ENCODE measurements around the gene TNNC1.

Gene TNNC1

DNA sequence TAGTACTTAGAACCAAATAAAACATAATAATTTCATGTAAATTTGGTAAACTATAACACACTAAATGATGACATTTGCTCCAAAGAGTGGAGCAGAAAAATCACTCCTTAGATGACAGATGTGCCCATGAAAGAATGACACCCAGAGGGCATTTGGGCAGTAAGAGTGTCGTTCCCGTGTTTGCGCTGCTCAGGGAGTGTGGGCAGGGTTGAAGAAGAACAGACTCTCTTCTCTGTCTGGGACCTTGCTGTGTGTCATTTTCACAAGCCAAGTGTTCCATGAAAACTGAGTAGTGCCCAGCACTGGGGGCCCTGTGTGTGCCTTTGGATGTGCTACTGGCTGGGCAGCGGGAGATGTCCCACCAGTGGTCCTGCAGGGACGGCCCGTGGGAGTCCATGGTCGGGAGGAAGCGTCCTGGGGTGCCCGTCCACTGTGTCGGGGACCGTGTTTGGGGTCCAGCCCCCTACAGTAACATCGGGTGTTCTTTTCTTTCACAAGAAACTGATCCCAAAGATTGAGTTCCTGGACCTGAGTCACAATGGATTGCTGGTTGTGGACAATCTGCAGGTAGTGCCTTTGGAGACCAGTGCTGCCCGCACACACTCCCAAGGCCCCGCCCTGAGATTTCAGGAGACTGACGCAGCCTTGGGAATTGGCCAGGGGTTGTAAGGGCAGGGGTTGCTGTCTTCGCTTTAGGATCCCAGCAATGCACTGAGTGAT lies 23.4 kb upstream of the TNNC1 start:
- Histone ChIP-seq H3K4me1 (ENCODE audit: control insufficient read depth in 1 of 2, insufficient read depth in 2 of 2, low read length in 2 of 2) (no peaks in the 10 kb centered on the region), H3K36me3 (ENCODE audit: control insufficient read depth in 1 of 2, insufficient read depth in 2 of 2, low read length in 2 of 2) (peaks cover 70 to 92% of the 10 kb centered on the region in 2 donors), H3K9ac (ENCODE audit: low read depth in 1 of 2, low read length in 2 of 2) (no peak overlapping the region), H3K27ac (ENCODE audit: low read depth, low read length) (no peak overlapping the region), H3K9me3 (ENCODE audit: control insufficient read depth in 1 of 2, low read length in 2 of 2) (no peaks in the 10 kb centered on the region), H3K4me3 (ENCODE audit: low read depth in 1 of 2, low read length in 2 of 2) (no peak overlapping the region), H3K27me3 (ENCODE audit: control insufficient read depth in 1 of 2, insufficient read depth in 2 of 2, low read length in 2 of 2) (no peaks in the 10 kb centered on the region)

DNA sequence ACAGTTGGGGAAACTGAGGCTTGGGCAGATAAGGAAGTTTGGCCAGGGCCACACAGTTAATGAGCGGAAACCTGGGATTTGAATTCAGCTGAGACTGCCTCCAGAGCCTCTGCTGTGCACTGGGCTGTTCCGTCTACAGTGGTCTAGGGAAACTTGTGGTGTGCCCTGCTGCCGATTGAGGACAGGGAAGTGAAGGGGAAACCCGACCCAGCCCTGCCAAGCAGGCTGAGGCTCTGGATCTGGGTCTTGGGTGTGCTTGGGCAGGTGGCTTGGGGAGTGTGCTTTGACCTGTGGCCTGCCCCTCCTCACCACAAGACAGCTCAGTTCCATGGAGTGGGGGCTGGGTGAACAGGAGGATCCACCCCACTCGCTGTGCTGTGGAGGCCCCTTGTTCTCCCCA lies 19.2 kb upstream of the TNNC1 start:
- H3K27ac ChIP-seq (ENCODE audit: low read depth, low read length): no peak overlapping the region

DNA sequence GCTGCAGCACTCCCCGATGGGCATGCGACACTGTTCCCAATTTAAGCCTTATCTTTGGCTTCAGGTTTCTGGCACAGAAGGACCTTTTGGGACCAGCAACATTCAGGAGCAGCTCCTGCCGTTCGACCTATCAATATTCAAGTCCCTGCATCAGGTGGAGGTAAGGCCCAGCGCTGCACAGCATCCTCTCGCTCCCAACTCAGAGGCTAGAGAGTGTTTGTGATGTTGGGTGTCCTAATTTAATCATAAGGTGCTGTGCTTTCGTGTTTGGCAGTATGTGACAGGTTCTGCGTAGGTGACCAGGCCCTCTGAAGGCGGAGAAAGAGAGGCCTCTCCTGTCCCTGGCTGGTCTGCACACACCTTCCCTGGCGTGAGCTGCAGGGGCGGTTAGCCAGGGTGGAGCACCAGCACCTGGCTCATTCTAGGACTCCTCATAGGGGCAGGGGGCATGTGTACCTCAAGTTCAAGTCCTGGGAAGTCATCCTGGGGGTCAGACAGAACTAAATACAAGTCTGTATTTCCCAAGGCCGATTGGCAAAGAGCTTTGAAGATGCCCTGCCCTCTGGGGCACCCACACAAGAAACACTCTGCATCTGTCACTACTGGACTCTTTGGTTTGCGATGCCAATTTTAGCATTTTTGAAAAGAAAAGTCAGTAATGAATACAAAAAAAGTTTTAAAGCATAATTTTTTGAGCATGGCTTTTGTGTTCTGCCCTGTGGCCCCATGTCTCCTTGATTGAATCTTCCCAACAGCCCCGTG lies 18.6 kb upstream of the TNNC1 start:
- Histone ChIP-seq H3K4me3 (ENCODE audit: low read depth in 1 of 2, low read length in 2 of 2) (no peak overlapping the region), H3K9ac (ENCODE audit: low read depth in 1 of 2, low read length in 2 of 2) (no peak overlapping the region), H3K36me3 (ENCODE audit: control insufficient read depth in 1 of 2, insufficient read depth in 2 of 2, low read length in 2 of 2) (peaks cover 29 to 69% of the 10 kb centered on the region in 2 donors), H3K4me1 (ENCODE audit: control insufficient read depth in 1 of 2, insufficient read depth in 2 of 2, low read length in 2 of 2) (peaks cover 0 to under 1% of the 10 kb centered on the region in 2 donors), H3K27me3 (ENCODE audit: control insufficient read depth in 1 of 2, insufficient read depth in 2 of 2, low read length in 2 of 2) (no peaks in the 10 kb centered on the region), H3K27ac (ENCODE audit: low read depth, low read length) (no peak overlapping the region), H3K9me3 (ENCODE audit: control insufficient read depth in 1 of 2, low read length in 2 of 2) (no peaks in the 10 kb centered on the region)

More for the DNA sequence above, 19.2 kb upstream of the TNNC1 start:
- Histone ChIP-seq H3K9me3 (ENCODE audit: control insufficient read depth in 1 of 2, low read length in 2 of 2) (no peaks in the 10 kb centered on the region), H3K9ac (ENCODE audit: low read depth in 1 of 2, low read length in 2 of 2) (no peak overlapping the region), H3K36me3 (ENCODE audit: control insufficient read depth in 1 of 2, insufficient read depth in 2 of 2, low read length in 2 of 2) (peaks cover 35 to 70% of the 10 kb centered on the region in 2 donors), H3K4me1 (ENCODE audit: control insufficient read depth in 1 of 2, insufficient read depth in 2 of 2, low read length in 2 of 2) (no peaks in the 10 kb centered on the region), H3K4me3 (ENCODE audit: low read depth in 1 of 2, low read length in 2 of 2) (no peak overlapping the region), H3K27me3 (ENCODE audit: control insufficient read depth in 1 of 2, insufficient read depth in 2 of 2, low read length in 2 of 2) (no peaks in the 10 kb centered on the region)

DNA sequence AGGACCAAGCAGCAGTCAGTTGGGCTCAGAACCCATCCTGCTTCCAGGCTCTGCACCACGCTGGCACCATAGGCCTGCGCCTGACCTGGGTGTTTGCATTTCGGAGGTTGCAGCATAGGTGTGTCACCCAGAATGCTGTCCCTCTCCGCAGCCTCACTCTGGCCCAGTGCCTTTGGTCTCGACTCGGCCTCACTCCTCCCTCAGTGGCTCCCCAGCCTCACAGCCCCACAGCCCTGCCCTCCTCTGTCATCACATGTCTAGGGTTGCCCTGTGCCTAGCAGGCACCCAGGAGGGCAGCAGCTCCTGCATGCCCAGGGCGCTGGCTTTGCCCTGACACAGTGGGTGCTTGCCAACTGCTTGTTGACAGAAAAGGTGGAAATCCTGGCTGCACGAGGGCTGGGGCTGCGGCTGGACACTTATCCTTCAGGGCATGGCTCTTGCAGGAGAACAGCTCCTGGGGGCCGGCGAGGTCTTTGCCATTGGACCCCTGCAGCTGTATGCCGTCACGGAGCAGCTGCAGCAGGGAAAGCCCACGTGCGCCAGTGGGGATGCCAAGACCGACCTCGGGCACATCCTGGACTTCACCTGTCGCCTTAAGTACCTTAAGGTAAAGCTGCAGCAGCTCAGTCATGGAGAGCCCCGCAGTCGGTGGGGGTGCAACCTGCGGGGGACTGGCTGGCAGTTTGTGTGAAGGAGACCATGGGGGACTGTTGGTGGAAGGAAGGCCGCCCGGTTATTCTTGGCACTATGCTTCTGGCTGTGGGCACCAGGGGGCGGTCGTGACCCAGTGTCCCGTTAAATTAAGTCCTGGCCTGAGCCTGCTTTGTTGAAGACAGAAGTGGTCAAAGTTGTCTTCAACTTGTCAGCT lies 17.8 kb upstream of the TNNC1 start:
- Histone ChIP-seq H3K4me3 (ENCODE audit: low read depth in 1 of 2, low read length in 2 of 2) (no peak overlapping the region), H3K27ac (ENCODE audit: low read depth, low read length) (no peak overlapping the region), H3K9me3 (ENCODE audit: control insufficient read depth in 1 of 2, low read length in 2 of 2) (no peaks in the 10 kb centered on the region), H3K9ac (ENCODE audit: low read depth in 1 of 2, low read length in 2 of 2) (no peak overlapping the region), H3K27me3 (ENCODE audit: control insufficient read depth in 1 of 2, insufficient read depth in 2 of 2, low read length in 2 of 2) (no peaks in the 10 kb centered on the region), H3K36me3 (ENCODE audit: control insufficient read depth in 1 of 2, insufficient read depth in 2 of 2, low read length in 2 of 2) (peaks cover 29 to 65% of the 10 kb centered on the region in 2 donors), H3K4me1 (ENCODE audit: control insufficient read depth in 1 of 2, insufficient read depth in 2 of 2, low read length in 2 of 2) (peaks cover 0 to 3% of the 10 kb centered on the region in 2 donors)

DNA sequence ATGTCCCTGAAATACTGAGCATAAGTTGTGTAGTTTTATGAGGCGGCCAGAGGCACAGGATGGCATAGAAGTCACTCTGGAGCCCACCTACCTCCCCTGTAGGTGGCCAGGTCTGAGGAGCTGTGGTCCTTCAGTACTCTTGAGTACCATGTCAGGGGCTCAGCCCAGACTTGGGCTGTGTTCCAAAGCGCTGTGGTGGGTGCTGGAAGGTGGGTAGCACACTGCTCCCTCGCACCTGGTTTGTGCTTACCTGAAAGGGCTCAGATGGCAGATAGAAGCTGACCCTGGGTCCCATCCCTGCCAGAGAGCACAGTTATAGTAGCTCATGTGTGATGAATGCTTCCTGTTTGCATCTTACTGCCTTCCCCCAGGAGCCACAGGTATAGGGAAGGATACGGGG lies 17.1 kb upstream of the TNNC1 start:
- H3K4me1 ChIP-seq (ENCODE audit: control insufficient read depth in 1 of 2, insufficient read depth in 2 of 2, low read length in 2 of 2): peaks cover 0 to 3% of the 10 kb centered on the region in 2 donors
- H3K9ac ChIP-seq (ENCODE audit: low read depth in 1 of 2, low read length in 2 of 2): no peak overlapping the region
- no peaks in the 10 kb centered on the region for H3K9me3 ChIP-seq (ENCODE audit: control insufficient read depth in 1 of 2, low read length in 2 of 2)
- H3K4me3 ChIP-seq (ENCODE audit: low read depth in 1 of 2, low read length in 2 of 2): no peak overlapping the region
- H3K27me3 ChIP-seq (ENCODE audit: control insufficient read depth in 1 of 2, insufficient read depth in 2 of 2, low read length in 2 of 2): no peaks in the 10 kb centered on the region
- H3K36me3 ChIP-seq (ENCODE audit: control insufficient read depth in 1 of 2, insufficient read depth in 2 of 2, low read length in 2 of 2): peaks cover 24 to 58% of the 10 kb centered on the region in 2 donors
- H3K27ac ChIP-seq (ENCODE audit: low read depth, low read length): no peak overlapping the region

DNA sequence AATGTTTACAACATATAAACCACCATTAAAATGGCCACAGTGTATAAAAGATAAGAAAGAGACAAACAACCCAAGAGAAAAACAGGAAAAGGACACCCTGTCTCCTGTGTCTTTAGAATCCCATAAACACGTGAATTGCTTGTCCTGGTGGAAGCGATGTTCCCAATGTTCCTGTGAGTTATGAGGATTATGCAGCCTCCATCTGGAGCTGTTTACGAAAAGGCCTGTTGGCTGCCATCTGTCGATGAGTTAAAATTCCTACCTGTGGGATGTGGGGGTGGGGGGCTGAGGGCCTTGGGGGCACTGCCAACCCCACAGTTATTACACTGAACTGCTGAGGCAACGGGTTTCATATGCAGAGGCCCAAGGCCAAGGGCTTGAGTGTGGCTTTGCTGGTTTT lies 15.2 kb upstream of the TNNC1 start:
- peaks cover 0 to 3% of the 10 kb centered on the region in 2 donors for H3K4me1 ChIP-seq (ENCODE audit: control insufficient read depth in 1 of 2, insufficient read depth in 2 of 2, low read length in 2 of 2)
- H3K9me3 ChIP-seq (ENCODE audit: control insufficient read depth in 1 of 2, low read length in 2 of 2): no peaks in the 10 kb centered on the region
- H3K4me3 ChIP-seq (ENCODE audit: low read depth in 1 of 2, low read length in 2 of 2): no peak overlapping the region
- no peak overlapping the region for H3K27ac ChIP-seq (ENCODE audit: low read depth, low read length)
- peaks cover 18 to 53% of the 10 kb centered on the region in 2 donors for H3K36me3 ChIP-seq (ENCODE audit: control insufficient read depth in 1 of 2, insufficient read depth in 2 of 2, low read length in 2 of 2)
- H3K27me3 ChIP-seq (ENCODE audit: control insufficient read depth in 1 of 2, insufficient read depth in 2 of 2, low read length in 2 of 2): no peaks in the 10 kb centered on the region
- no peak overlapping the region for H3K9ac ChIP-seq (ENCODE audit: low read depth in 1 of 2, low read length in 2 of 2)

DNA sequence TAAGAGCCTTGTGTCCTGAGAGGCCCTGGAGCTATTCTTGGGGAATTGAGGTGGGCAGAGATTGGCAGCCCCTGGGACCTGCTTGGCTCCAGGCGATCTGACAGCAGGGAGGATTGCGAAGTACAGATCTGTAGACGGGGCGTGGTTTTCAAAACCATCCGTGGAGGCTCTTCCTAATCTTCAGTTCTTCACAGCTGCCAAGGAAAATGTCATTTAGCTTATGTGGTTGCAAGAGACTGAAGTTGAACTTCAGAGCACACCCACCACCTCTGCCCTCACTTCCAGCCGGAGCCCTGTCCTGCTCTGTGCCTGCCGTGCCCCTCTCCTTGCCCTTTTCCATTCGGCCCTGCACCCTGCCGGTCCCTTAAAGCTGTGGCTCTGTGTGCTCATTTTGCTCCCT lies 14.5 kb upstream of the TNNC1 start:
- Histone ChIP-seq H3K4me3 (ENCODE audit: low read depth in 1 of 2, low read length in 2 of 2) (no peak overlapping the region), H3K27ac (ENCODE audit: low read depth, low read length) (no peak overlapping the region), H3K36me3 (ENCODE audit: control insufficient read depth in 1 of 2, insufficient read depth in 2 of 2, low read length in 2 of 2) (peaks cover 14 to 48% of the 10 kb centered on the region in 2 donors), H3K4me1 (ENCODE audit: control insufficient read depth in 1 of 2, insufficient read depth in 2 of 2, low read length in 2 of 2) (peaks cover 0 to 3% of the 10 kb centered on the region in 2 donors), H3K27me3 (ENCODE audit: control insufficient read depth in 1 of 2, insufficient read depth in 2 of 2, low read length in 2 of 2) (no peaks in the 10 kb centered on the region), H3K9me3 (ENCODE audit: control insufficient read depth in 1 of 2, low read length in 2 of 2) (no peaks in the 10 kb centered on the region), H3K9ac (ENCODE audit: low read depth in 1 of 2, low read length in 2 of 2) (no peak overlapping the region)

DNA sequence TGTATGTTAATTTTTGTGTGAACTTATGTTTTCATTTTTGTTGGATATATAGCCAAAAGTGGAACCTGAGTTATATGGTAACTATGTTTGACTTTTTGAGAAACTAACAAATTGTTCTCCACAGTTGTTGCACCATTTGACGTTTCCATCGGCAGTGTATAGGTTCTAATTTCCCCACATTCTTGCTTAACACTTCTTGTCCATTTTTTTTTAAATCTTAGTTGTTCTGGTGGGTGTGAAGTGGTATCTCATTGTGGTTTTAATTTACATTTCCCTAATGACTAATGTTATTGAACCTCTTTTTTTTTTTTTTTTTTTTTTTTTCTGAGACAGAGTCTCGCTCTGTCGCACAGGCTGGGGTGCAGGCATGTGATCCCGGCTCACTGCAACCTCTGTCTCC lies 9.6 kb upstream of the TNNC1 start:
- Histone ChIP-seq H3K9me3 (ENCODE audit: control insufficient read depth in 1 of 2, low read length in 2 of 2) (no peaks in the 10 kb centered on the region), H3K27ac (ENCODE audit: low read depth, low read length) (no peak overlapping the region), H3K27me3 (ENCODE audit: control insufficient read depth in 1 of 2, insufficient read depth in 2 of 2, low read length in 2 of 2) (no peaks in the 10 kb centered on the region), H3K36me3 (ENCODE audit: control insufficient read depth in 1 of 2, insufficient read depth in 2 of 2, low read length in 2 of 2) (peaks cover 15 to 46% of the 10 kb centered on the region in 2 donors), H3K9ac (ENCODE audit: low read depth in 1 of 2, low read length in 2 of 2) (no peak overlapping the region), H3K4me3 (ENCODE audit: low read depth in 1 of 2, low read length in 2 of 2) (no peak overlapping the region), H3K4me1 (ENCODE audit: control insufficient read depth in 1 of 2, insufficient read depth in 2 of 2, low read length in 2 of 2) (peaks cover 0 to 3% of the 10 kb centered on the region in 2 donors)

DNA sequence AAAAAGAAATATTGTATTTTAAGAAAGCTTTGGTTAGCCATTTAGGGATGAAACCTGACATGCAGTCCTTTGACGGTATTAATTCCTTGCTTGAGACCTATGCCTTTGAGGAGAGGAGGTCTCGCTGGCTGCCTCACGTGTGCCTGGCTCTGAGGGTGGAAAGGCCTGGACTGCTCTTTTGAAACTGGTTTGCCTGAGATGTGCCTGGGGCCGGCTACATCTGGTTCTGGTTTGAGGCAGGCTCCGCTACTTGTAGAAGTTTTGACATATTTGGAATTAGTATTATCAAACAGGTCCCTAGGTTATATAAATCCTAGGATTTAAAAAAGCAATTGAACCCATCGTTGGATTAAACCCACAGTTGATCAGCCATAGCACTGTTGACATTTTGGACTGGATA lies 8.0 kb upstream of the TNNC1 start:
- peaks cover 15 to 46% of the 10 kb centered on the region in 2 donors for H3K36me3 ChIP-seq (ENCODE audit: control insufficient read depth in 1 of 2, insufficient read depth in 2 of 2, low read length in 2 of 2)

More for the DNA sequence above, 8.0 kb upstream of the TNNC1 start:
- no peak overlapping the region for H3K4me3 ChIP-seq (ENCODE audit: low read depth in 1 of 2, low read length in 2 of 2)
- no peak overlapping the region for H3K9ac ChIP-seq (ENCODE audit: low read depth in 1 of 2, low read length in 2 of 2)
- no peaks in the 10 kb centered on the region for H3K9me3 ChIP-seq (ENCODE audit: control insufficient read depth in 1 of 2, low read length in 2 of 2)
- no peaks in the 10 kb centered on the region for H3K27me3 ChIP-seq (ENCODE audit: control insufficient read depth in 1 of 2, insufficient read depth in 2 of 2, low read length in 2 of 2)
- H3K27ac ChIP-seq (ENCODE audit: low read depth, low read length): no peak overlapping the region
- peaks cover 0 to 7% of the 10 kb centered on the region in 2 donors for H3K4me1 ChIP-seq (ENCODE audit: control insufficient read depth in 1 of 2, insufficient read depth in 2 of 2, low read length in 2 of 2)

Measured in duodenal mucosa (tissue), 2 donors.